ENCODE results near the gene C3AR1.
A peak's percentile ranks its signal among the peaks of the same experiment; 100 is the strongest.
"Not testable (repeated sequence)": the region's sequence is repeated elsewhere in the genome, so short reads cannot be mapped to it uniquely, and the experiment has no call there.

Gene C3AR1

DNA sequence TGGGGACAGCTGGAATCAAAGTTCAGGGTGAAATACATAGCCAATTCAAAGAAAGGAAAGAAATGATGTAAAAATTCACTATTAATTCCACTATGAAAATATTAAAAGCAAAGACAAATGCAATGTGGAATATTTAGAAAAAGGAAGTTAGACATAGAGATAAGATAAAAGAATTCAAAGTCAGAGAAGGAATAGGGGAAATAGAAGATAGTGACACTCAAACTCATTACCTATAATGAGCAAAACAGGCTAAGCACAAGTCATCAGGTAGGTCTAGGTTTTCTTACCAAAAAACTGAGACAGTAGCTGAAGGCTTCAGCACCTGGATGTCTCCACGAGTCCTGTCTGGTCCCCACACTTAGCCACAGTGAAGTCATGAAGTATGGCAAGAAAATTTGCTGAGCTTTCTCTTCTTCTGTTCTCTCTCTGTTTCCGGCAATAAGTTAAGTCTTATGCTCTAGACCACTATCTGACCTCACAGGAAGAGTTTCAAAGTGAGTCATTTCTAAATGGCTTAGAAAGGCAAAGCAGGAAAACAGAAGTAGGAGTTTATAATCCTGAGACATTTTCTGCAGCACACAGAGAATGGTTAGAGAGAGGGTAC, at the start of gene C3AR1:
Gene C3AR1 (minus strand): TSS at position 369 of the 604 bp plus-strand sequence. CDS start 6,174 bp downstream, outside the sequence.
- FAIRE-seq = no peak

DNA sequence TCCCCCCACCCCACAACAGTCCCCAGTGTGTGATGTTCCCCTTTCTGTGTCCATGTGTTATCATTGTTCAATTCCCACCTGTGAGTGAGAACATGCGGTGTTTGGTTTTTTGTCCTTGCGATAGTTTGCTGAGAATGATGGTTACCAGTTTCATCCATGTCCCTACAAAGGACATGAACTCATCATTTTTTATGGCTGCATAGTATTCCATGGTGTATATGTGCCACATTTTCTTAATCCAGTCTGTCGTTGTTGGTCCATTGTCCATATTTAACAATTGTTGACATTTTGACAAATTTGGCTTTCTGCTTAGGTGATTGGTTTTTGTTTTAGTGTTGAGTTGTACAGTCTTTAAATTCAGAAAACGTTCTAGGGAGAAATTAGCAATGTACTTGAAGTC, 47.0 kb upstream of the C3AR1 start:
- not testable (repeated sequence) for FAIRE-seq

DNA sequence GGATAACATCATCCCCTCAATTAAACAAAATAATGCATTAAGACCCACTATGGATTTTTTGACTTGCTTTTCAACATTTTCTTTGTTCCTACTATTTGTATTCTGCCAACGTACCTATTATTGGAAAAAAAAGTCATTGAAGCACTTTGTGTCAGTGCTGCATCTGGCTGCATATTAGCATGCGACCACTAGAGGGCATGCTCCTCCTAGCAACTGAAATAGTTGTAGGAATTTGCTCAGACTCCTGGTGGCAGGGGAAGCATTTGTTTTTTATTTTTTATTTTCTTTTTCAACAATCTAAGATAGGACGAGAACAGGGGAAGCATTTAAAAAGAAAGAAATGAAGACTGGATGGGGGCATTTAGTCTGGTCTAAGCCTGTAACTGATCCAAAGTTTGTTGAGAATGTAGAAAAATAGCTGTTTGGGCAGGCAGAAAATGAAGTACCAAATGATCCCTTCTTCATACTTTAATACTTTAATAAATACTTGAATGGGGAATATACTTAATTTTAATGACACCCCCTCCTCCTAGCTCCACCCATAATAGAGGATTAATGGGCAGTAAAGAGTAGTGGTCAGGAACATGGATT, 42.7 kb upstream of the C3AR1 start:
- peak; percentile 97 for FAIRE-seq

DNA sequence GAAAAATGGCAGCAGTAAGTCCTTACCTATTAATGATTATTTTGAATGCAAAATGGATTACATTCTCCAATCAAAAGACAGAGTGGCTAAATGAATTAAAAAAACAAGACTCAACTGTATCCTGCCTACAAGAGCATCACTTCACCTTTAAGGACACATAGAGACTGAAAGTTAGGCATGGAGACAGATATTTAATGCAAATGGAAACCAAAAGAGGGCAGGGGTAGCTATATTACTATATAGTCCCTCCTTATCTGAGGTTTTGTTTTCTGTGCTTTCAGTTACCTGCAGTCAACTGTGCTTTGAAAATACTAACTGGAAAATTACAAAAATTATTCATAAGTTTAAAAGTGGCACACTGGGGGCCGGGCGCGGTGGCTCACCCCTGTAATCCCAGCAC, 33.1 kb upstream of the C3AR1 start:
- FAIRE-seq = no peak

DNA sequence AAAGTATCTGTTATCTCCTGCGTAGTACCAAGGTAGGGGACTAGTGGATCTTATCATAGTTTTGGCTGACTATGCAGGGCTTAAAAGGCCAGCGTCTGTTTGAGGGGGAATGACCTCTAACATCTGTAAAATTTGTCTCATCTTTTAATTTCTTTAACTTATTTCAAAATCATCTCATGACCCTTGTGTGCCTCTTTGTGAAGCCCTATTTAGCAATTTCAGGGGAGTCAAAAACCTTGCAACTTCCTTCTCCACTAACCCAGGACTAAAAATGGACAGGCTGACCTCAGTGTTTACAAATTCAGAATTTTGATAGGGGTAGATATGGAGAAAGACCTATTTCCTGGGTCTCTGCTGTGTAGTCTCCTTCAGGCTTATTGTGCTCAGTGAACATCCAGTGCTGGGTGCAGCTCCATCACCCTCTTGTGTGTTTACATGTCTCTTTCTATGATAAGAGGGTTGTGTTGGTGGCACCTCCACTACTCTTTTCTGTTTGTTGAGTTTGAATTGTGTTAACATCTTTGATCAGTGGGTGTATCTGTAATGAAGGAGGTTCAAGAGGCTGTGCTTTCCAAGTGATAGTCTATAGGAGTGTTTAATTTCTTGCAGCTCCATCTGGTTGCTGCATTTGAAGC, 30.2 kb upstream of the C3AR1 start:
- no peak for FAIRE-seq

DNA sequence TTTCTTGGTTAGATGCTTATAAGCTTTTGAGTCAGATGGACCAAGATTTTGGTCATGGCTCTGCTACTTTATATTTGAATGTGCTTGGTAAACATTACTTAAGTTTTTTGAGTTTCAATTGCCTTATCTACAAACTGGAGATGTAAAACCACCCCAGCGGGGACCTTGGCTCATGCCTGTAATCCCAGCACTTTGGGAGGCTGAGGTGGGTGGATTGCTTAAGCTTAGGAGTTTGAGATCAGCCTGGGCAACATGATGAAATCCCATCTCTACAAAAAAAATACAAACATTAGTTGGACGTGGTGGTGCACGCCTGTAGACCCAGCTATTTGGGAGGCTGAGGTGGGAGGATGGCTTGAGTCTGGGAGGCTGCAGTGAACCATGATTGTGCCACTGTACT, 27.1 kb upstream of the C3AR1 start:
- no peak for FAIRE-seq

DNA sequence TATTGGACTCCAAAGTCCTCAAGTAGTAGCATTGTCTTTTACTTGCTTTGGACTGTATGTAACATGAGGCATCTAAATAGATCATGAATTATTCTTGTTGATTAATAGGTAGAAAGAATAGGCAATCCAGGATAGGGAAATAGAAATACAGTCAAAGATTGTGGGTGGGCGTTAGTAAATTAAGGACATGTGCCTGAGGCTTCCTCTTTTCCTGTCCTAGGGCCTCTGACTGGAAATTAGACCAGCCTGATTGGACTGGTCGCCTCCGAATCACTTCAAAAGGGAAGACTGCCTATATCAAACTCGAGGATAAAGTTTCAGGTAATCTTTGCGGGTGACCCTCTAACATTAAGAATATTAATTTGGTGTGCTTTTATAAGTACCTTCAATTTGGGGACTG, 23.6 kb upstream of the C3AR1 start:
- FAIRE-seq = no peak

DNA sequence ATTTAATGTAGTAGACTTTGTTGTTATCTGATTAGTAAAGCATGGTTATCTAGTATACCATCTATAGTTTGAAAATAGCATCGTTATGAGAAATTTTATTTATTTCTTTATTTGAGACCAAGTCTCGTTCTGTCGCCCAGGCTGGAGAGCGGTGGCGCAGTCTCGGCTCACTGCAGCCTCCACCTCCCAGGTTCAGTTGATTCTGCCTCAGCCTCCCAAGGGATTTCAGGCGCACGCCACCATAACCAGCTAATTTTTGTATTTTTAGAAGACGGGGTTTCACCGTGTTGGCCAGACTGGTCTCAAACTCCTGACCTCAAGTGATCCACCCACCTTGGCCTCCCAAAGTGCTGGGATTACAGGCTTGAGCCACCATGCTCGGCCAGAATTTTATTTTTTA, 23.1 kb upstream of the C3AR1 start:
- not testable (repeated sequence) for FAIRE-seq

DNA sequence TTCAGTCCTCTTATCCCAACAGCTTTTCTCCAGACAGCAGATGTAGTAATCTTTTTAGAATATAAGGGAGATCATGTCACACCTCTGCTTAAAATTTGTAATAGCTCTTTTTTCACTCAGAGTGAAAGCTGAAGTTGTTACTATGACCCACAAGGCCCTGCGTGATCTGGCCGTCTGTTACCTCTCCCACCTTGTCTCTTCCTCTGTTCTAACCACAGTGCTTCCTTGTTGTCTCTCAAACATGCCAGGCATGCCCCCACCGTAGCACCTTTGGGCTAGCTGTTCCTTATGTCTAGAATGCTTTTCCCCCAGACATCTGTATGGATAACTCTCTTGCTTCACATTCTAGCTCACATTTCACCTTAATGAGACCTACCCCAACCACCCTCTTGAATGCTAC, 22.4 kb upstream of the C3AR1 start:
- no peak for FAIRE-seq

DNA sequence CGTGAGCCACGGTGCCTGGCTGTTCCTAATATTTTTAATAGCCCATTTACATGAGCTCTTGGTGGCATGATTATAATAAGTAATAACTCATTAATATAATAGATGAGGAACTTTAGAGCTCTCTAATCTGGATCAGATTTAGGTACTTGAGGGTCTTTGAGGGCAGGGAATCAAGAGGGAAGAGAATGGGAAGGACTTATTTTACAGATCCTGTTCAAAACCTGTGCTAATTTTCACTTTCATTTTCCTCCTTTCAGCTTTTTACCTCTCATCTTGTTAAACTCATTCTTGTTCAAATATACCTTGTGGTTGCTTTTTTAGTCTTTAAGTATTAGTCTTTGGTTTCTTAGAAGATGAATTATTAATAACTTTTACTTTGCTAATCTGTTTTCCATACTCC, 21.5 kb upstream of the C3AR1 start:
- FAIRE-seq = peak; percentile 33

DNA sequence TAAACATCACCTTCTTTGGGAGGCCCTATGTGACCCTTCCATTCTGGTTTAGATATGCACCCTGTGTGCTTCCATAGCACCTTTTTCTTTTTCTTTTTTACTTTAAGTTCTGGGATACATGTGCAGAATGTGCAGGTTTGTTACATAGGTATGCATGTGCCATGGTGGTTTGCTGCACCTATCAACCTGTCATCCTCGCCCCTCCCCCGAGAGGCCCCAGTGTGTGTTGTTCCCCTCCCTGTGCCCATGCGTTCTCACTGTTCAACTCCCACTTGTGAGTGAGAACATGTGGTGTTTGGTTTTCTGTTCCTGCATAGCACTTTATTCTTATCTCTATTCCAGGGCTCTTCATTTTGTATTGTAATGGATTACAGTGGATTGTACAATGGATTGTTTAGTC, 18.2 kb upstream of the C3AR1 start:
- FAIRE-seq = not testable (repeated sequence)

DNA sequence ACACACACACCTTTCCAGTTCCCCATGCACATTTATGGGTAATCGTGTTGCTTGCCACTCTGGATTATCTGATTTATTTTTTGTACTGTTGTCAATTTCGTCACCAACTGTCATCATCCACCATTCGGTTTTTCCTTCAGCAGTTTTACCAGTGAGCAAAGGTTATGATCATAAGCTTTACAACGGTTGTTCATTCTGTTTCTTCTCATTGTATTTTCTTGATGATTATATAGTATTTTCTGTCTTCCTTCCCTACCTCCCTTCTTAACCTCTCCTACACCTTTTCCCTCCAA, 16.6 kb upstream of the C3AR1 start:
- no peak for FAIRE-seq

DNA sequence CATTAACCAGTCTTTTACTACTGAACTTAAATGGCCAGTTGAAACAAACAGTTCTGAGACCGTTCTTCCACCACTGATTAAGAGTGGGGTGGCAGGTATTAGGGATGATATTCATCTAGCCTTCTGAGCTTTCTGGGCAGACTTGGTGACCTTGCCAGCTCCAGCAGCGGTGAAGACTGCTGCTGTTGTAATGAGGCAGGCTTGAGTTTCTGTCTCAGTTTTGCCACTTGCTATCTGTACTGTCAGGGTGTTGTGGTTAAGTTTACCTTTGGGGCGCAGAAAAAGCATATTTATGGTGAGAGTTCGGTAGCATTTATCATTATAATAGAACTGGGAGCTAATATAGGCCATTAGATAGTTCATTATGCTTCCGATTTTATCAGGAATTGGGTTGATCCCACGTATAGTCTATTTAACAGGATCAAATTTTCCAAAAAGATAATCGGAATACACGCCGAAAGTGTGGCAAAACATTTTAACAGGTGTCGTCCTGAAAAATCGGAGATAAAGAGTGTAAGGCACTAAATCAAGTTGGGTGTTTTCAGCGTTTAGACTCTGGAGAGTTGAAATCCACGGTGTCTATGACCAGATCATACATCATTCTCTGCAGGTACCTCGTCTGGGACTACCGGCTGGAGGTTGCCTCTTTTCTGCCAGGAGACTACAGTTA, 15.2 kb upstream of the C3AR1 start:
- FAIRE-seq = no peak

DNA sequence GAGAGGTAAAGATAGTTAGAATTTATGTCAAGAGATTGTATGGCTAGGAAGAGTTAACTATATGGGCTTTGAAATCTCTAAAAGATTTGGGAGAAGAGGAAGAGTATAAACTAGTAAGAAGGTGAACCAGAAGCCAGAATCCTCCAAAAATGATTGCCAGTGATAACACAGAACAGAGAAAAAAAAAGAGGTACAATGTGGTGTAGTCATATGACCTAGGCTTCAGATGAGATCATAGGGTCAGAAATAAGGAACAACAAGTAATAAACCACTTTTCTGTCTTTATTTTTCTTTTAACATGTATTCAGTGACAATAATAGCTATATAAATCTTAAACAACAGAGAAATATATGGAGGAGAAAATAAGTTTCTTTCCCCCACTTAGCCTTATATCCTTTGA, 14.0 kb upstream of the C3AR1 start:
- FAIRE-seq = no peak

DNA sequence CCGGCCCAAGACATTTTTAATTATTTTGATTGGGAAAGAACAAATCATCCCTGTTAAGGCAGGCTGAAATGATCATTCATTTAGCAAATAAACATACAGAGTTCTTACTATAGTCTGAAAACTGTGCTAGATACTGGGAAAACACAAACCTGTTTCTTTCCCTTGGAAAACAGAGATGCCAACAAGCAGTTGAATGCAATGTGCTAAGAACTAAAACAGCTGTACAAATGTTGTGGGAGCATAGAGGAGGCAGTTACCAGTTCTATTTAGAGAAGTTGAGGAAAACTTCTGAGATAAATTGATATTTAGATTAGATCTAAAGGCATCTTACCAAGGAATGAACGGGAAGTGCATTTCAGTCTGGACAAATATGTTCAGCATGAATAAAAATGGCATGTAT, 12.8 kb upstream of the C3AR1 start:
- FAIRE-seq = no peak

DNA sequence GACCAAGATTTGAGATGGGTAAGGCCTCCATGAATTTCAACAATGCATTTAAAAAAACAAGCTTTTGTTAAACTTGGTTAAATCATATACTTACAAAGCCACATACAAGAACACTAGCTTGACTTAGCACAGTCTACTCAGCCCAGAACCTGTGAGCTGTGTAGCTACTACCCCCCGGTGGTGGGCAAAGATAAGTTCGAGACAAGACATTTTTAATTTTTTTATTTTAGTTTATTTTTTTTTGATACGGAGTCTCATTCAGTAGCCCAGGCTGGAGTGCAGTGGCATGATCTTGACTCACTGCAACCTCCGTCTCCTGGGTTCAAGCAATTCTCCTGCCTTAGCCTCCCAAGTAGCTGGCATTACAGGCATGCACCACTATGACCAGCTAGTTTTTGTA, 12.2 kb upstream of the C3AR1 start:
- FAIRE-seq = no peak

DNA sequence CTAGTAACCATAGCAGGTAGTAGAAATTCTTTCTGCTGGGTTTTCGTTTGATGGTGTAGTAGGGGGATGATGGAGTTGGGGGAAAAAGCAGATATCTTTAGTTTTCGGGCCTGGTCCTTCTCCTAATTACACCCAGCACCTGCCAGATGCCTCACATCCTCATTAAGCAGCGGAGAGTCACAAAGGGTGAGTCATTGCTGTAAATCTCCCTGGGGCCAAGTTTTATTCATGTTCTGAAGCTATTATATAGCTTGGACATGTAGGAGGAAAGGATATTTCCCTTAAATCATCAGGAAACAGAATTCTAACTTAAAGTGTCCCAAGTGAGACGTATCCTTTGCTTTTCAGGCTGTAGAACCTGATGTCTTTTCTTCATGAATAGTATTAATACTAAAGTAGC, 11.0 kb upstream of the C3AR1 start:
- no peak for FAIRE-seq

DNA sequence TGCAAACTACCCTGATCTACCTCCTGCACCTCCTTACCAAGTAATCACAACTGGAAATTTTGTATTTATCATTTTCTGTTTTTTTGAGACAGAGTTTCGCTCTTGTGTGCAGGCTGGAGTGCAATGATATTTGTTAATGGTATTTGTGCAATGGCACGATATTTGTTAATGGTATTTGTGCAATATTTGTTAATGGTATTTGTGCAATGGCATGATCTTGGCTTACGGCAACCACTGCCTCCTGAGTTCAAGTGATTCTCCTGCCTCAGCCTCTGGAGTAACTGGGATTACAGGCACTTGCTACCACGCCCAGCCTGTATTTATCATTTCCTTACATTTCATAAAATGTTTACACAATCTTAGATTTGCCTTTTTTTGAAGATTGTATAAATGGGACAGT, 10.2 kb upstream of the C3AR1 start:
- FAIRE-seq = no peak

DNA sequence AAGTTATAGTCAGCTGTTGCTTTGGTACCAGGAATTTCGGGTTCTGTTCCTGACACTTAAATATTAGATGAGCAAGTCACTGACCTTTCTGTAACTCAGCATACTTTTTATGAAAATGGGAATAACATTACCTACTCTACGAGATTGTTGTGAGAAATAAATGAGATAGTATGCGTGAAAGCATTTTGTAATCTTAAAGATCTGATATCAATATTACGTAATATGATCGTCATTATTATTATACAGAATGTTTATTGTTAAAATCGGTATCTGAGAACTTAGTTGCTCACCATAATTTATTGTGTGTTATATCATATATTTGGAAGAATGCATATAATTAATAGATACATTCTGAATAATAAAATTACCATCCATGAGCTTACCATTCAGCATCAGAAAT, 9.8 kb upstream of the C3AR1 start:
- FAIRE-seq = peak; percentile 5

DNA sequence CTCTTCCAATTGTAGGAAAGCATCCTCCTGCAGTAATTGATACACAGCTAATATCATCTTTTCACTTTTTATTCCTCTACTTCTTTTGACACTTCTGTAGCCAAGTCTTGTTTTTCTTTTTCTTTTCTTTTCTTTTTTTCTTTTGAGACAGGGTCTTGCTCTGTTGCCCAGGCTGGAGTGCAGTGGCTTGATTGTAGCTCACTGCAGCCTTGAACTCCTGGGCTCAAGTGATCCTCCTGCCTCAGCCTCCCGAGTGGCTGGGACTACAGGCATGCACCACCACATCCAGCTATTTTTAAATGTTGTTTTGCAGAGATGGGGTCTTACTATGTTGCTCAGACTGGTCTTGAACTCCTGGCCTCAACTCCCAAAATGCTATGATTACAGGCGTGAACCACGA, 5.7 kb upstream of the C3AR1 start:
- FAIRE-seq = not testable (repeated sequence)

DNA sequence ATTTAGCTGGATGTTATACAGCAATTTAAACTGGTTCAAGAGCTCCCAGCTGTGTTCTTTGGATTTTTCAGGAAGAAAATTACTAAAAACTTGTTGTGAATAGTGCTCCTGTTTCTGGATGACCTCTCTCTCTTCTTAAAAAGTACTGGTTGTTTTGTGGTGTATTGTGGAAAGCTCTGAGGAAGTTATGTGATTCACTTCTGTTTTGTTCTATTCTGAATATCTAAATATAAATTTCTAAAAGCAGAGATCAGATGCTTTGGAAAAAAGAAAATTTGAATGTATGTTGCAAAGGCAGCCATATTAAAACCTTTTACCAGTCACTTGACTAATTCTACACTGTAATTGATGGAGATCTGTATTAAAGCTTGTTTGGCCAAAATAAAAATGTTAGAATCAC, 3.4 kb upstream of the C3AR1 start:
- FAIRE-seq = no peak

DNA sequence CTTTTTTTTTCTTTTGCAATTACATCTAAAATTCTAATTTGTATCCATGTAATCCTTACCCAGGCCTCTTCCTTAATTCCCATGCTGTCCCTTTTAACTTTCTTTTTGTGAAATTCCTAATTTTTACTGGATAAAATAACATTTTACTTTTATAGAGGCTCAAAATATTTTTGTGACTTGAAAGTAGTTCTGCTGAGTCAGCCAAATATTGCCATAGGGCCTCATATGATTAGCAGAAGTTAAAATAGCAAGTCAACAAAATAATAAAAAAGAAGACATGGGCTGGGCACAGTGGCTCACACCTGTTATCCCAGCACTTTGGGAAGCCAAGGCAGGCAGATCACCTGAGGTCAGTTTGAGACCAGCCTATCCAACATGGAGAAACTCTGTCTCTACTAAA, 2.0 kb downstream of the C3AR1 start:
- no peak for FAIRE-seq

DNA sequence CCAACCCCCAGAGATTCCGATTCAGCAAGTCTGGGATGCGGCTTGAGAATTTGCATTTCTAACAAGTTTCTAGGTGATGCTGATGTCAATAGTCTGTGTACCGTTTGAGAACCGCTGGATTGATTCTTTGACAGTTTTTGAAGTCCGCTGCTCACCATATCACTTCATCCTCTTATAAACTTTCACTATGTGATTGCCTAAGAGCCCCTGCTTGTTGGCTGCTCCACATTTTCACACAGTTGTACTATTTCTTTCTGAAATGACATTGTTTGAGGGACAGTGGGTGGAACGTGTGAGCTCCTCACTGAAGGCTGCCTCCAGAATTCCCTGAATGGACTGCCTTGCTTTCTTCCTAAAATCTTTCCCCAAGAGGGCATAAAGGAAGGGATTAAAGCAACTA, 7.7 kb downstream of the C3AR1 start:
- no peak for FAIRE-seq

DNA sequence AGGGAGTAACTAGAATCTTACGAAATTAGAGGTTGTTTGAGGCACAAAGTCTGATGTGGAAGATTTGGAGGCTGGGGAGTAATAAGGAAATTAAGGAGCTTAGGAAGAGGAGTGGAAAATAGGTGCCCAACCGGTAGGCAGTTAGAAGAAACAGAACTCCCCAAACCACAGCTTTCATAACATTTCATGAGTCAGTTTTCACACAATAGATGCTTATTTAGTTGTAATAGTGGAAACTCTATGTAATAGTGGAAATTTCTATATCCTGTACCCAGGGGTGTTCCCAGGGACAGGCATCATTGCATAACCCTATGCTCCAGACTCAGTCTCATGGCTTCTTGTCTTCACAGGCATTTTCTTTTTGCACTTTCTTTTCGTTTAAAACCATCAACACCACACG, 8.3 kb downstream of the C3AR1 start:
- FAIRE-seq = no peak

DNA sequence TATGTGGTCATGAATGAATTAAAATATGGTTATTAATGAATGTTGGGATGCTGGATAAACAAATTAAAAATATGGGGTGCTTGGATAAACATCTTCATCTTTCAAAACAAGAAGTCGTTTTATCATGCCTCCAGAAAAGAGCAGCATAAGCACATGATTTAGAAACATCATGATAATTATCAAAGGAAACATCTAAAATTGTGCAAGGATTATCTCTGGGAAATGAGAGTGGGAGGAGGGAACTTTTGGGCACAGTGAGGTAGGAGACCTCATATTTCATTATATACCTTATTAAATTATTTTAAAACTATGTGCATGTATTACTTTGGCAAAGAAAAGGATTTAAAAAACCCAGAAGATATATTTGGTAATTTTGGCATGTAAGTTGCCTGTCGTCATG, 8.9 kb downstream of the C3AR1 start:
- FAIRE-seq = no peak

Measured in islet of Langerhans (tissue), 1 donor.